Measurements from ENCODE around the gene STK17B. TPM values are rescaled to one million over a fixed set of nuclear protein-coding genes. Genes with fewer than 3 reads are reported as not detected.

The STK17B gene
- total and polyA plus RNA-seq, 2 of the 13 experiments (the other 11 are each of a cell fraction or from before 2014, with no cell fraction given) = 1.6 to 4.5 TPM

- FAIRE-seq (no peak), ATAC-seq (no peak), DNase-seq (ENCODE audit: low spot score) (no peak)
- no peaks in the 10 kb centered on the region; a peak in 1 of 5 replicates for H3K27me3 ChIP-seq (ENCODE audit: control insufficient read depth in 1 of 2, insufficient read depth in 2 of 2, low read length in 2 of 2)
- H3K9ac ChIP-seq (ENCODE audit: insufficient read depth, low read depth, low read length) = no peak overlapping the region
- H3K27ac ChIP-seq (ENCODE audit: extremely low read length, insufficient read depth, low read length) = no peak overlapping the region
- intact Hi-C loops (cut with micrococcal nuclease; ENCODE audit: unreplicated experiment) (no loop called here), in situ Hi-C loops (cut with HindIII; ENCODE audit: extremely low pct_ligation_motif_present, low pct_unique_long_range_greater_than_20kb) (no loop called here)
- H3K9me3 ChIP-seq (ENCODE audit: low read length) = no peaks in the 10 kb centered on the region
- ChIA-PET POLR2A (no interaction called here), CTCF (ENCODE audit: low intra/inter-chr PET ratio, low total read pairs) (no interaction called here)
- no peak for TF ChIP-seq HNF4A (CRISPR knock-in tag; IDR thresholded peaks at IDR 0.05)
- TF ChIP-seq IKZF1 (IDR thresholded peaks at IDR 0.05) = no peak
- no peak for TF ChIP-seq GATAD2A (CRISPR knock-in tag; IDR thresholded peaks at IDR 0.05)
- no peak for TF ChIP-seq NAIF1 (CRISPR knock-in tag; IDR thresholded peaks at IDR 0.05; ENCODE audit: borderline replicate concordance)
- TF ChIP-seq SKIL (CRISPR knock-in tag; IDR thresholded peaks at IDR 0.05; ENCODE audit: borderline replicate concordance) = no peak
- no peak for TF ChIP-seq THAP8 (CRISPR knock-in tag; IDR thresholded peaks at IDR 0.05; ENCODE audit: borderline replicate concordance)
- no peak for TF ChIP-seq ZNF225 (CRISPR knock-in tag; IDR thresholded peaks at IDR 0.05)
- no peak for TF ChIP-seq HNRNPL (IDR thresholded peaks at IDR 0.05; ENCODE audit: low read depth, low read length)
- no peak for TF ChIP-seq MXI1 (IDR thresholded peaks at IDR 0.05; ENCODE audit: borderline replicate concordance, low read depth, low read length)
- no peak for TF ChIP-seq PAXIP1 (CRISPR knock-in tag; conservative IDR thresholded peaks at IDR 0.05)
- TF ChIP-seq, protein P1, sequence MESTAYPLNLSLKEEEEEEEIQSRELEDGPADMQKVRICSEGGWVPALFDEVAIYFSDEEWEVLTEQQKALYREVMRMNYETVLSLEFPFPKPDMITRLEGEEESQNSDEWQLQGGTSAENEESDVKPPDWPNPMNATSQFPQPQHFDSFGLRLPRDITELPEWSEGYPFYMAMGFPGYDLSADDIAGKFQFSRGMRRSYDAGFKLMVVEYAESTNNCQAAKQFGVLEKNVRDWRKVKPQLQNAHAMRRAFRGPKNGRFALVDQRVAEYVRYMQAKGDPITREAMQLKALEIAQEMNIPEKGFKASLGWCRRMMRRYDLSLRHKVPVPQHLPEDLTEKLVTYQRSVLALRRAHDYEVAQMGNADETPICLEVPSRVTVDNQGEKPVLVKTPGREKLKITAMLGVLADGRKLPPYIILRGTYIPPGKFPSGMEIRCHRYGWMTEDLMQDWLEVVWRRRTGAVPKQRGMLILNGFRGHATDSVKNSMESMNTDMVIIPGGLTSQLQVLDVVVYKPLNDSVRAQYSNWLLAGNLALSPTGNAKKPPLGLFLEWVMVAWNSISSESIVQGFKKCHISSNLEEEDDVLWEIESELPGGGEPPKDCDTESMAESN (CRISPR knock-in tag; conservative IDR thresholded peaks at IDR 0.05) = no peak
- TF ChIP-seq ZNF782 (CRISPR knock-in tag; IDR thresholded peaks at IDR 0.05; ENCODE audit: borderline replicate concordance) = no peak
- no peaks in the 10 kb centered on the region for H4K20me1 ChIP-seq (ENCODE audit: insufficient read depth, low read length)
- no peaks in the 10 kb centered on the region for H3K79me2 ChIP-seq (ENCODE audit: insufficient read depth, low read length)
- H3K4me1 ChIP-seq (ENCODE audit: insufficient read depth, low read length) = no peaks in the 10 kb centered on the region
- no peak overlapping the region for H2AFZ ChIP-seq (ENCODE audit: low read length)
- no peak overlapping the region for H3K4me2 ChIP-seq (ENCODE audit: low read depth, low read length)
- H3K36me3 ChIP-seq (replicated peaks in 1 of 2; ENCODE audit: control insufficient read depth in 1 of 2, insufficient read depth in 2 of 2, low read length in 2 of 2) = no peaks in the 10 kb centered on the region
- 7% methylated on average over 4 of the region's 4 CpGs for WGBS (ENCODE audit: low lambda C conversion rate)
- BruUV-seq (replicated peaks) = no TSS peak
- no peak overlapping the region for H3K4me3 ChIP-seq (replicated peaks in 1 of 3; ENCODE audit: insufficient read depth in 1 of 3, low read depth in 2 of 3, low read length in 3 of 3)
Observed at GRCh38 chr2:196182439-196183171, 11.2 kb upstream of the STK17B start.

Measured in HepG2 (cell line).